ENCODE data around the gene TICRR. TPM values are rescaled to one million over a fixed set of nuclear protein-coding genes. Genes with fewer than 3 reads are reported as not detected.

Gene TICRR
- polyA plus RNA-seq, 1 donor = 4.1 TPM

DNA sequence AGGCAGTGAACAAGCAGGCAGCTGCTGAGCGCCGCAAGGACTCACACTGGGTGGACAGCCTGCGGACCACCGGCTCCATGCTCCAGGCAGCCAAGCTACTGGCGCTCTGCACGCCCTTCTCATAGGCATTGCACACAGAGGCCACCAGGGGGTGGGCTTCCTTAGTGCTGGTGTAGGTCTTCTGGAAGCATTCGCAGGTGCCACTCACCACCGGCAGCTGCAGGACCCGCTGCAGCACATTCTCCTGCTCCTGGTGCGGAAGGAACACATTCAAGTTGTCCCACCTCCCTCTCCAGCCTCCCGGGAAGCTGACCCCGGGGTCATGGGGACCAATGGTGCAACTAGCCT, 97.9 kb downstream of the TICRR start:
- no peak for DNase-seq (ENCODE audit: low read depth)

DNA sequence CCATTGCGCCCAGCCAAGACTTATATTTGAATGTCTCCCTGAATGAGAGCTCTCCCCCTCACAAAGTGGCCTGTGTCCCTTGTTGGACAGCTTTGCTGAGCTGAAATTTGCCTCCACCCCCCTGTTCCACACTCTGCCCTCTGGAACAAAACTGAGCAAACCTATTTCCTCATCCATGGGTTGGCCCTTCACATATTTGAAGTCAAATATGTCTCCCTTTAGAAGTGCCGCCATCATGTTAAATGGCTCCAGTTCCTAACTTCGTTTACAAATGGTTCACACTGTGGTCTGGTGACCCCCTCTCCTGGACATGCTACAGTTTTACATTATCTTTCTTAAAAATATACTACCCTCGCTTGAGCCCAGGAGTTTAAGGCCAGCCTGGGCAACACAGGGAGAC, 99.3 kb downstream of the TICRR start:
- no peak for DNase-seq (ENCODE audit: low read depth)

DNA sequence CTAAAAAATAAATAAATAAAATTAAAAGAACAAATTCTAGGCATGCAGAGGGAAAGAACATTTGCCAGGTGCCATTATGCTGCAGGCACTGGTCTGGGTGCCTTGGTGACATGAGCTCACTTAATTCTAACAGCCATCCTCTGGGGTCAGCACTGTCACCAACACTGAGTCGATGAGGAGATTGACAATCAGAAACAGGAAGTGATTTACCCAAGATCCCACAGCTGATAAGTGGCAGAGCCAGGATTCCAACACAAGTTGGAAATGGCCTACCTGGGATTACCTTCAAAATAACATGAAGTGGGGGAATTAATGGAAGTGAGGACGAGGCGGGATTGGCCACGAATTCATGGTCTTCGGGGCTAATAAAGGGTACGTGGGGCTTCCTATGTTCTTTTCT, 100.3 kb downstream of the TICRR start:
- DNase-seq (ENCODE audit: low read depth) = no peak

DNA sequence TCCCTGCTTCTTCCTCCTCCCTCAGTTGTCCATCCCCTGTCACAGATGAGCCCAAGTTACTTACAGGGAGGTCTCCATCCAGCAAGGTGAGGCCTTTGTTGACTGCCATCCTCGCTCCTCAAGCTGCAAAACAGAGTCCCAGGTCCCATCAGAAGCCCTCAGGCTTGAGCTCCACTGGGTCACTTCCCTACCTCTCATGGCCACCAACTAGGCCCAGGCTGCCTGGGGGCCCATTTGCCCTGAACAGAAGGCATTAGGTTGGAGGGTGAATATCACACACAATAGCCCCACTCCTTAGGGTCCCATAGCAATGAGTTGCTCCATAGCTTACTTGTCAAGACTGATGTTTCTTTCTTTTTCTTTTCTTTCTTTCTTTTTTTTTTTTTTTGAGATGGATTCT, 102.1 kb downstream of the TICRR start:
- no peak for DNase-seq (ENCODE audit: low read depth)

Other genes with a start within 250 kb of the TICRR start
- 42.2 TPM for gene POLG, start 240.6 kb upstream of the TICRR start, polyA plus RNA-seq (ENCODE audit: insufficient read length)
- not detected for gene RHCG, start 78.9 kb upstream of the TICRR start, polyA plus RNA-seq (ENCODE audit: insufficient read length)
- gene KIF7, start 80.0 kb downstream of the TICRR start, polyA plus RNA-seq (ENCODE audit: insufficient read length) = 5.7 TPM
- gene PLIN1, start 103.9 kb downstream of the TICRR start, polyA plus RNA-seq (ENCODE audit: insufficient read length) = 0.32 TPM
- 4.5 TPM for gene PEX11A, start 115.3 kb downstream of the TICRR start, polyA plus RNA-seq (ENCODE audit: insufficient read length)
- 0.18 TPM for gene WDR93, start 115.3 kb downstream of the TICRR start, polyA plus RNA-seq (ENCODE audit: insufficient read length)
- gene MESP1, start 175.8 kb downstream of the TICRR start, polyA plus RNA-seq (ENCODE audit: insufficient read length) = 0.85 TPM
- 0.35 TPM for gene MESP2, start 200.9 kb downstream of the TICRR start, polyA plus RNA-seq (ENCODE audit: insufficient read length)
- gene ANPEP, start 239.4 kb downstream of the TICRR start, polyA plus RNA-seq (ENCODE audit: insufficient read length) = 9.9 TPM

All from forelimb muscle (tissue), 1 donor.